ENCODE data around the gene H2BK1.

Gene H2BK1

DNA sequence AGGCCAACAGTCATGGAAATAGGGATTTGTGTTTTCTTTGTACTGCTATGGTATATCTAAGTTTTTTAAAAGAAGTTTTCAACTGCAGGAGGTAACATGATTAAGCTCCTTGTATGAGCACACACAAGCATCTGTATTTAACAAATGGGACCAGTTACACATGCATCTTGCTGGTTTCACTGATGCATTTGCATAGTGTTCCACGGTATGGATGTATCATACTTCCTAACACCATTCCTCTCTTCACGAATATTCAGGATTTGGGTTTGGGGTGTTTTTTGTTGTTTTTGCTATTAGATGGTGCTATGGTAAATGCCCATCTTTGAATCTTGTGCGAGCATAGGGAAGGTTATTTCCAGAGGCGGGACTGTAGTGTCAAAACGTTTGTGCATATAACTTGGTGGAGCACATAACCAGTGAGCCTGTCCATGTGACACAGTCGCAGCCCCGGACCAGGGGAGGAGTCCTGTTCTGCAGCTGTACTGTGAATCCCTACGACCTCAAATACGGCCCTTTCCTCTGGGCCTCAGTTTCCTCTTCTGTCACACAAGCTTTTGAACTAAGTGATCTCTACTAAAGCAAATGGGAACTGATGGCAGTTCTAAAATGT lies 1.9 kb downstream of the H2BK1 start:
- Histone ChIP-seq H3K36me3 (replicated peaks; ENCODE audit: insufficient read depth, low read length) (no peaks in the 10 kb centered on the region), H3K9me3 (replicated peaks; ENCODE audit: insufficient read depth, low read length) (no peaks in the 10 kb centered on the region), H4K20me1 (ENCODE audit: insufficient read depth, low read length) (no peaks in the 10 kb centered on the region), H3K9me2 (replicated peaks; ENCODE audit: insufficient read depth, low read length) (no peaks in the 10 kb centered on the region), H3K4me2 (ENCODE audit: low read depth, low read length) (no peak overlapping the region), H3K79me2 (ENCODE audit: low read length) (no peaks in the 10 kb centered on the region), H3F3A (ENCODE audit: insufficient read depth, low read length) (no peaks in the 10 kb centered on the region), H3K4me1 (ENCODE audit: low read length) (no peaks in the 10 kb centered on the region), H3K9ac (ENCODE audit: low read length) (no peak overlapping the region), H3K27me3 (replicated peaks; ENCODE audit: insufficient read depth, low read length) (peaks cover 42% of the 10 kb centered on the region), H3K27ac (ENCODE audit: low read length) (no peak overlapping the region), H2AFZ (ENCODE audit: low read length) (no peak overlapping the region), H3K4me3 (ENCODE audit: low read length) (no peak overlapping the region)
- DNase-seq, result no peak
- TF ChIP-seq EZH2 (optimal IDR thresholded peaks at IDR 0.05; ENCODE audit: low read depth, low read length), result no peak
- no peak for TF ChIP-seq EZH2phosphoT487 (IDR thresholded peaks at IDR 0.05; ENCODE audit: low read length)
- TF ChIP-seq, protein P1, sequence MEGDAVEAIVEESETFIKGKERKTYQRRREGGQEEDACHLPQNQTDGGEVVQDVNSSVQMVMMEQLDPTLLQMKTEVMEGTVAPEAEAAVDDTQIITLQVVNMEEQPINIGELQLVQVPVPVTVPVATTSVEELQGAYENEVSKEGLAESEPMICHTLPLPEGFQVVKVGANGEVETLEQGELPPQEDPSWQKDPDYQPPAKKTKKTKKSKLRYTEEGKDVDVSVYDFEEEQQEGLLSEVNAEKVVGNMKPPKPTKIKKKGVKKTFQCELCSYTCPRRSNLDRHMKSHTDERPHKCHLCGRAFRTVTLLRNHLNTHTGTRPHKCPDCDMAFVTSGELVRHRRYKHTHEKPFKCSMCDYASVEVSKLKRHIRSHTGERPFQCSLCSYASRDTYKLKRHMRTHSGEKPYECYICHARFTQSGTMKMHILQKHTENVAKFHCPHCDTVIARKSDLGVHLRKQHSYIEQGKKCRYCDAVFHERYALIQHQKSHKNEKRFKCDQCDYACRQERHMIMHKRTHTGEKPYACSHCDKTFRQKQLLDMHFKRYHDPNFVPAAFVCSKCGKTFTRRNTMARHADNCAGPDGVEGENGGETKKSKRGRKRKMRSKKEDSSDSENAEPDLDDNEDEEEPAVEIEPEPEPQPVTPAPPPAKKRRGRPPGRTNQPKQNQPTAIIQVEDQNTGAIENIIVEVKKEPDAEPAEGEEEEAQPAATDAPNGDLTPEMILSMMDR (IDR thresholded peaks at IDR 0.05; ENCODE audit: low read length), result no peak

DNA sequence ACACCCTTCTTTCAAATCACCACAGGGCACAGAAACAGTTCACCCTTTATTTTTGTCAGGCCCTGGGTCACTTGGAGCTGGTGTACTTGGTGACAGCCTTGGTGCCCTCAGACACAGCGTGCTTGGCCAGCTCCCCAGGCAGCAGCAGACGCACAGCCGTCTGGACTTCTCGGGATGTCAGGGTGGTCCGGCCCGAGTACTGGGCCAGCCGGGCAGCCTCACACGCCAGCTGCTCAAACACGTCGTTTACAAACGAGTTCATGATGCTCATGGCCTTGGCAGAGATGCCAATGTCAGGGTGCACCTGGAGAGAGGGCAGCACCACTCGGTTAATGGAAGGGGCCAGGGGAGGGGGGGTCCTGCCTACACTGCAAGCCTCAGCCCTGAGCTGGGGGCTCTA lies 2.5 kb downstream of the H2BK1 start:
- Histone ChIP-seq H3K79me2 (ENCODE audit: low read length) (no peaks in the 10 kb centered on the region), H4K20me1 (ENCODE audit: insufficient read depth, low read length) (no peaks in the 10 kb centered on the region), H3K4me1 (ENCODE audit: low read length) (no peaks in the 10 kb centered on the region), H3K36me3 (replicated peaks; ENCODE audit: insufficient read depth, low read length) (no peaks in the 10 kb centered on the region), H2AFZ (ENCODE audit: low read length) (no peak overlapping the region), H3K4me3 (ENCODE audit: low read length) (no peak overlapping the region), H3K9me3 (replicated peaks; ENCODE audit: insufficient read depth, low read length) (no peaks in the 10 kb centered on the region), H3F3A (ENCODE audit: insufficient read depth, low read length) (no peaks in the 10 kb centered on the region), H3K27me3 (replicated peaks; ENCODE audit: insufficient read depth, low read length) (peaks cover 48% of the 10 kb centered on the region), H3K27ac (ENCODE audit: low read length) (no peak overlapping the region), H3K9ac (ENCODE audit: low read length) (no peak overlapping the region), H3K4me2 (ENCODE audit: low read depth, low read length) (no peak overlapping the region), H3K9me2 (replicated peaks; ENCODE audit: insufficient read depth, low read length) (no peaks in the 10 kb centered on the region)
- TF ChIP-seq EZH2 (optimal IDR thresholded peaks at IDR 0.05; ENCODE audit: low read depth, low read length) (no peak), EZH2phosphoT487 (IDR thresholded peaks at IDR 0.05; ENCODE audit: low read length) (no peak)
- TF ChIP-seq, protein P1 (IDR thresholded peaks at IDR 0.05; ENCODE audit: low read length), result no peak
- DNase-seq, result no peak

DNA sequence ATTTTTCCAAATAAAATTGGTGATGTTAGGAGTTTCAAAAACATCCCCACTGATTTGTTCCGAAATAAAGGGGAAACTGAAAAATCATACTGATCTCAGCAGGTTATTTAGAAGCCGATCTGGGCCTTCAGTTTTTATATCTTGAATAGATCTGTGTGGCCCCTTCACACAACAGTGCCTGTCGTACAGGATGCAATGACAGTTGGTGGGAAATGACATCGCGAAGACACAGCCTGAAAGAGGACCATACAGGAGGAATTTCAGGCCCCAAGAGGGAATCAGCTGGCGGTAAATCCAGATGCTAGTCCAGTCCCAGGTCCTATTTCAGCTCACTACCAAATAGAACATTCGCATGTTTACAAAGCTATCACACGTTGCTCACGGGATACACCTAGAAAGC lies 3.0 kb downstream of the H2BK1 start:
- Histone ChIP-seq H3K4me1 (ENCODE audit: low read length) (no peaks in the 10 kb centered on the region), H3K4me3 (ENCODE audit: low read length) (no peak overlapping the region), H3K27ac (ENCODE audit: low read length) (no peak overlapping the region), H3K9me3 (replicated peaks; ENCODE audit: insufficient read depth, low read length) (no peaks in the 10 kb centered on the region), H3K79me2 (ENCODE audit: low read length) (no peaks in the 10 kb centered on the region), H3K9ac (ENCODE audit: low read length) (no peak overlapping the region), H3K27me3 (replicated peaks; ENCODE audit: insufficient read depth, low read length) (peaks cover 52% of the 10 kb centered on the region), H3K9me2 (replicated peaks; ENCODE audit: insufficient read depth, low read length) (no peaks in the 10 kb centered on the region), H3K4me2 (ENCODE audit: low read depth, low read length) (no peak overlapping the region), H4K20me1 (ENCODE audit: insufficient read depth, low read length) (no peaks in the 10 kb centered on the region), H3K36me3 (replicated peaks; ENCODE audit: insufficient read depth, low read length) (no peaks in the 10 kb centered on the region), H2AFZ (ENCODE audit: low read length) (no peak overlapping the region), H3F3A (ENCODE audit: insufficient read depth, low read length) (no peaks in the 10 kb centered on the region)
- no peak for DNase-seq
- TF ChIP-seq, protein P1 (IDR thresholded peaks at IDR 0.05; ENCODE audit: low read length), result no peak
- TF ChIP-seq EZH2phosphoT487 (IDR thresholded peaks at IDR 0.05; ENCODE audit: low read length) (no peak), EZH2 (optimal IDR thresholded peaks at IDR 0.05; ENCODE audit: low read depth, low read length) (no peak)

Data from MM.1S (cell line).